Measurements from ENCODE around the gene MSL1. TPM values are rescaled to one million over a fixed set of nuclear protein-coding genes. Genes with fewer than 3 reads are reported as not detected.

Gene MSL1
- 108 TPM for total RNA-seq

GRCh38 chr17:40121181-40122135, at the start of gene MSL1:
Gene MSL1, plus strand, starts transcription at chr17:40121971. Its CDS starts 642 bp downstream, at chr17:40122613.
- intact Hi-C loops (cut with DNase I), result no loop called here
- ATAC-seq (peak; percentile 93), DNase-seq (ENCODE audit: low spot score) (peak; percentile 94)

- peak; percentile 7 for ATAC-seq
- intact Hi-C loops (cut with DNase I), result no loop called here
- peak; percentile 88 for DNase-seq (ENCODE audit: low spot score)
Measured at GRCh38 chr17:40072040-40072734, 49.6 kb upstream of the MSL1 start.

GRCh38 chr17:40072735-40073346, 48.9 kb upstream of the MSL1 start:
- ATAC-seq, result peak; percentile 2
- intact Hi-C loops (cut with DNase I), result no loop called here
- no peak for DNase-seq (ENCODE audit: low spot score)

DNA sequence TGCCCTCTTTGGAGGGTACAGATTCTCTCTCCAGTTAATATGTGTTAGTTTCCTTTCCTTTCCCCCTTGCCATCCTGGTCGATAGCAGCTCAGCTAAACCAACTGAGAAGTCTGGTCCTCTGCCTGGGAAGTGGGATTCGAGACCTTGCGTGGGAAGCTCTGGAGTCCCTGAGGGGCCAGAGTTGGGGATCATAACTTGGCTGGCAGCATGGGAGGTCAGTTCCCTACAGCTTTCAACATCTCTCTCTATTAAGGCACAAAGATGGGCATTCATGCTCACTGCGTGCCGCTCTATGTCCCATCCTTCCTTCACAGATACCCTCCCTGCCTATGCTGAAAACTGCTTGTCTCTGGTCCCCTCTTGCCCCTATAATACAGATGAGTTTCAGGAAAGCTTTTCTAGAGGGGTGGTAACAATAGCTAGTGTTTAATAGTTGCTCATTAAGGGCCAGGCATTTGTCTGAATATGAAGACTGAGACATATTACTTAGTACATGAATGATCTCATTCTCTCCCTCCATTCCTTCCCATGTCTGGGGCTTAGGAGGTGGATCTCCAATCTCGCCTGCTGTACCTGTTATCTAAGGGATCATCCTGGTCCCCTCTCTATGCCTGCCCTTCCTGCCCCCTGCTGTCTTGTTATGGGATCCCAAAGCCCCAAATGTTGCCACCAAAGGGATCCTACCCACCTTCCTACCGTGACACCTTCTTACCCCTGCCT, 48.2 kb upstream of the MSL1 start:
- ATAC-seq (no peak), DNase-seq (ENCODE audit: low spot score) (no peak)
- intact Hi-C loops (cut with DNase I), result no loop called here

DNA sequence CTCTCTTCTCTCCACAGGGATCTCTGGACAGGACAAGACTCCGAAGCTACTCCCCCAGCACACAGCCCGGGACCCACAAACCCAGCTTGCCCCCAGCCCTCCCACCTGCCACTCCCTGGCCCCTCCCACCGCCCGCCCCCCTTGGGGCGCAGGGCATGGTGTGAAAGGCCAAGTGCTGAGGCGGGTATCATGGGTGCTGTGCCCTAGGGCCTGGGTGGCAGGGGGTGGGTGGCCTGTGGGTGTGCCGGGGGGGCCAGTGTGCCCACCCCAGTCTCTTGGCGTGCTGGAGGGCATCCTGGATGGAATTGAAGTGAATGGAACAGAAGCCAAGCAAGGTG, 47.6 kb upstream of the MSL1 start:
- intact Hi-C loops (cut with DNase I), result no loop called here
- no peak for ATAC-seq
- no peak for DNase-seq (ENCODE audit: low spot score)

DNA sequence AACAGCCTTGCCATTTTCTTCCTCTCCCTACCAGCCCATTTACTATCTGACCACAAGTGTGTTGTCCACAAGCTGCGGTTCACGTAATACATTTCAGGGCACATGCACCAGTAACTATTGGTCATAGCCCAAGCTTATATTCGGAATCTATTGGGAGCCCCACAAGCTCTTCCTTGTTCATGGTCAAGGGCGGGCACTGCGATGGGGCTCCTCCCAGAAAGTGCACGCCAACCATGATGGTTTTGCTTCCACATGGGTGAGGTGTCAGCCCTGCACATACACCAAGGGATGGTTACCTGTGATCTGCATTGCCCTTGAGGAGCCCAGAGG, 46.9 kb upstream of the MSL1 start:
- no peak for DNase-seq (ENCODE audit: low spot score)
- ATAC-seq, result peak; percentile 45
- intact Hi-C loops (cut with DNase I), result no loop called here

- intact Hi-C loops (cut with DNase I), result no loop called here
- DNase-seq (ENCODE audit: low spot score) (peak; percentile 88), ATAC-seq (peak; percentile 67)
Measured at GRCh38 chr17:40075201-40075941, 46.4 kb upstream of the MSL1 start.

DNA sequence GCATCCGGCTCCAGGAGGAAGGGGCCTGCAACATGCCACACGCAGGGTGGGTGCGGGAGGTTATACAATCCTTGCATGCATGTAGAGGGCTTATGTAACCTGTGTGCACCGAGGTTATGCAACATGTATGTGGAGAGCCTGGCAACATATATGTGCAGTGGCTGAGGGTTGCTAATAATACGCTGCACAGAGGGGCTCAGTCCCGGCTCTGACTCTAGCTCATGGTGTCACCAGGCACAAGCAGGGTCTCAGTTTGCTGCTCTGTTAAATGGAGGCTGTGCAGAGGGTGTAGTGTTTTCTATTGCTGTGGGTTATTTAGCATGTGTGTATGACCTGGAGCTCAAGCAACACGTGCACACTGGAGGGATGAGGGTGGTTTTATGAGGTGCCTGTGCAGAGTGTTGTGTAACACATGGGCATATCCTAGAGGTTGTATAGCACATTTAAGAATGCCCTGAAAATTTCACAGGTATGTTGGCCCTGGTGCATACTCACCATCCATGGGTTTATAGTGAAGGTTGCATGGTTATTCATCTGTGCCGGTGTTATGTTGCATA, 45.8 kb upstream of the MSL1 start:
- ATAC-seq, result no peak
- intact Hi-C loops (cut with DNase I), result no loop called here
- no peak for DNase-seq (ENCODE audit: low spot score)

DNA sequence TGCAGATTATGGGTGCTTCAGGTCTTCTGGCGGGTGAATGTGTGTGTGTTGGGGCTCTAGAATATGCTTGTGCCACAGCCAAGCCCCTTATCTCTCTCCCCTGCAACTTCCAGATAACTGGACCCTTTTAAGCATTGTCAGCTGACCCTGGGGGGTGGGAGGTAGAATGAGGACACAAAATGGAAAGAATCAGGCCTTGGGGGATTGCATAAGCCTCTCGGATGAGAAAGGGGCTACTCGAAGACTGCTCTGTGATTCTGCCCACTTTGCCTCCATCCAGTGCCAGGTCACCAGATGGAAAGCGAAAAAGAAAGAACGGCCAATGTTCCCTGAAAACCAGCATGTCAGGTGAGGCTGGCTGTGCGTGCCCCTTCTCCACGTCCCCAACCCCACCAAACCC, 45.2 kb upstream of the MSL1 start:
- DNase-seq (ENCODE audit: low spot score), result no peak
- intact Hi-C loops (cut with DNase I), result no loop called here
- no peak for ATAC-seq

DNA sequence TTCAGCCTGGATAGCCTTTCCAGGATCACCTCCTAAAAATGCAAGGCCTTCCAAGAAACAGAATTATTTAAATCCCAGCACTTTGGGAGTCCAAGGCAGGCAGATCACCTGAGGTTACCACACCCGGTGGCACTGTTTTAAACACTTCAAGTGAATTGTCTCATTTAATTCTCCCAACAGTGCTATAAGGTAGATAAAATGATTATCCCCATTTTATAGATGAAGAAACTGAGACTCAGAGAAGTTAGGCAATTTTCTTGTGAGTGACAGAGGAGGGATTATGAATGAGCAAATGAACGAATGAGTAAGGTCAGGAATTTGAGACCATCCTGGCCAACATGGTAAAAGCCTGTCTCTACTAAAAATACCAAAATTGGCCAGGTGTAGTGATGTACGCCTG, 42.2 kb upstream of the MSL1 start:
- ATAC-seq (no peak), DNase-seq (ENCODE audit: low spot score) (no peak)
- intact Hi-C loops (cut with DNase I), result no loop called here

- intact Hi-C loops (cut with DNase I), result no loop called here
- no peak for DNase-seq (ENCODE audit: low spot score)
Measured at GRCh38 chr17:40084477-40084876, 37.3 kb upstream of the MSL1 start.

DNA sequence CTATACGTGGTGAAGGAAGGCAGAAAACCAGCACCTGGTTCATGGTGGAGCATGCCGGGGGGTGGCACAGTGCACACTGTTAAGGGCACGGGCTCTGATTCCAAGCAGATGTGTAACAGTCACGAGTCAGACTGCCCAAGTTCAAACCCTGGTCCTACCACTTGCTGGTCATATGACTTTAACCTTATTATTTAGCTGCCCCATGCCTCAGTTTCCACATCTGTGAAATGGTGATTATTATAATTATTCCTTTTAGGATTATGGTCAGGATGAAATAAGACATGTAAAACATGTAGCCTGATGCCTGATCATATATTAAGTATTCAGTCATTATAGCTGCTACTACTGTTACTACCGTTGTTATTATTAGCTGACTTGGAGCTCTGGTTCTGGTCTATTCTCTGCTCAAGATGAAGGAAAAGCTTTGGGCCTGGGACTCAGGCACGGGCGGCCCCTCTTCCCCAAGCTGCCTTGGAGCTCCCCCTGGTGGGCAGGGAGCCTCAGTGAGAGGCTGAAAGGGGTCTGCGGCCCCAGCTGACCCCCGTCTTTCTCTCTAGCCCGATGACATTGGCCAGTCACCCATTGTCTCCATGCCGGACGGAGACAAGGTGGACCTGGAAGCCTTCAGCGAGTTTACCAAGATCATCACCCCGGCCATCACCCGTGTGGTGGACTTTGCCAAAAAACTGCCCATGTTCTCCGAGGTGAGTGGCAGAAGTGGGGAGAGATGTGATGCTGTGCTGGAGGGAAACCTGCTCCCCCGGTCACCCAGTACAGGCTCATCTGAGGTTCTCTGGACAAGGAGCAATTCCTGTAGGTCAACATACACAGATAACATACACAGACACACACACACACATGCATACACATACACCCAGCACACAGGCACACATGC, 35.4 kb upstream of the MSL1 start:
- ATAC-seq (peak; percentile 41), DNase-seq (ENCODE audit: low spot score) (peak; percentile 79)
- intact Hi-C loops (cut with DNase I), result no loop called here

More at GRCh38 chr17:40084477-40084876, 37.3 kb upstream of the MSL1 start:
- no peak for ATAC-seq

DNA sequence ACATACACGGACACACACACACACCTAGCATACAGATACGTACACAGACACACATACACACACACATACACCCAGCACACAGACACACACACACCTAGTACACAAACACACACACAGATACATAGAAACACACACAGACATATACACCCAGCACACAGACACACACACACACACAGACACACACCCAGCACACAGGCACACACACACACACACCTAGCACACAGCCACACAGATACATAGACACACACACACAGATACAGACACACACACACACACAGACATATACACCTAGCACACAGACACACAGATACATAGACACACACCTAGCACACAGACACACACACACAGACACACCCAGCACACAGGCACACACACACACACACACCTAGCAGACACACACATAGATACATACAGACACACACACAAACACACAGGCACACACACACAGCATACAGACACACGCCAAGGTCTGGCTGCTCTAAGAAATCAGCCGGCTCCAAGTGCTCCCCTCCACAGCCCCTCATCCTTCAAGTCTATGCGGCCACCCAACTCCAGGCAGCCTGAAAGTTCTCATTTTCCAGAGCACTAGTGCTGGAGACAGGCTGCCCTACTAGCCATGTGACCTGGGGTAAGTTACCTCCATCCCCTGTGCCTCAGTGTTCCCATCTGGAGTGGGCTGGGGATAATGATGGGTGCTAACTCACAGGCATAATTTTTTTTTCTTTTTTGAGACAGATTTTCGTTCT, 34.5 kb upstream of the MSL1 start:
- ATAC-seq (no peak), DNase-seq (ENCODE audit: low spot score) (no peak)
- intact Hi-C loops (cut with DNase I), result no loop called here

- DNase-seq (ENCODE audit: low spot score) (no peak), ATAC-seq (no peak)
- intact Hi-C loops (cut with DNase I), result no loop called here
Measured at GRCh38 chr17:40087903-40088718, 33.7 kb upstream of the MSL1 start.

DNA sequence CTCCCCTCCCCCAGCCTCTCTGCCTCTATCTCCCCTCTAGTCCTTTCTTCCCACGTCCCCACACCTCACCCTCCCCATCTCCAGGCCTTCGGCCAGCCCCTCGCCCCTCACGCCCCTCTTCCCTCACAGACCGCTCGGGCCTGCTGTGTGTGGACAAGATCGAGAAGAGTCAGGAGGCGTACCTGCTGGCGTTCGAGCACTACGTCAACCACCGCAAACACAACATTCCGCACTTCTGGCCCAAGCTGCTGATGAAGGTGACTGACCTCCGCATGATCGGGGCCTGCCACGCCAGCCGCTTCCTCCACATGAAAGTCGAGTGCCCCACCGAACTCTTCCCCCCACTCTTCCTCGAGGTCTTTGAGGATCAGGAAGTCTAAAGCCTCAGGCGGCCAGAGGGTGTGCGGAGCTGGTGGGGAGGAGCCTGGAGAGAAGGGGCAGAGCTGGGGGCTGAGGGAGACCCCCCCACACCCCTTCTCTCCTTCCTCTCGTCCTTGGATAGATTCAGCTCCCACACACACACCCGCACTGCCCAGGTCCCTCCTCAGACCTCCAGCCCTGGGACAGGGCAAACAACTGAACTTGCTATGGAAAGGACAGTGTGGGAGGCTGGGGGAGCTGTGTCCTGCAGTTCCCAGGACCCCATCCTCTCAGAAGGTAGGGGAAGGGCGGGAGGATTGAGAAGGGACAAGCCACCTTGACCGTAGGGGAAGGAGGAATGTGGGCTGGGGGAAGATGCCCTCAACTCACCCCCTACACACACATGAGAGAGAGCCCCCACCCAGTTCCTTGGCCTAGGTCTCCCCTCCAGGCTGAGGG, 32.5 kb upstream of the MSL1 start:
- ATAC-seq (no peak), DNase-seq (ENCODE audit: low spot score) (no peak)
- intact Hi-C loops (cut with DNase I), result no loop called here

All from sciatic nerve (tissue), 2 donors.